GM20431 (cell line): Measurements from ENCODE around the gene PIEZO2.

Experiments used
- in situ Hi-C: fragments of 300-500 bp; cut with MseI, MboI; formaldehyde crosslinking; loops from one replicate; pipeline ENCODE4 v1.15.0; 2020; ENCODE audit warnings: low sequenced_read_pairs; ENCODE audit not compliant: unreplicated experiment

PIEZO2 gene

GRCh38 chr18:11004951-11005350 is 144.4 kb downstream of the PIEZO2 start:
- in situ Hi-C loops: no loop called here

- in situ Hi-C loops: no loop called here
These were observed 145.1 kb downstream of the PIEZO2 start for GRCh38 chr18:11004294-11004693.

- in situ Hi-C loops: no loop called here
These were observed 146.6 kb downstream of the PIEZO2 start for GRCh38 chr18:11002796-11003195.

GRCh38 chr18:11002277-11002676 is 147.1 kb downstream of the PIEZO2 start:
- in situ Hi-C loops: no loop called here

GRCh38 chr18:11000071-11000470 is 149.3 kb downstream of the PIEZO2 start:
- in situ Hi-C loops: no loop called here

- in situ Hi-C loops: no loop called here
These were observed 151.5 kb downstream of the PIEZO2 start for GRCh38 chr18:10997885-10998284.

- in situ Hi-C loops: no loop called here
These were observed 153.8 kb downstream of the PIEZO2 start for GRCh38 chr18:10995550-10995949.

- in situ Hi-C loops: no loop called here
These were observed 159.9 kb downstream of the PIEZO2 start for GRCh38 chr18:10989486-10989885.

- in situ Hi-C loops: no loop called here
These were observed 163.7 kb downstream of the PIEZO2 start for GRCh38 chr18:10985689-10986088.

GRCh38 chr18:10979411-10979810 is 170.0 kb downstream of the PIEZO2 start:
- in situ Hi-C loops: no loop called here

- in situ Hi-C loops: no loop called here
These were observed 172.3 kb downstream of the PIEZO2 start for GRCh38 chr18:10977042-10977441.

- in situ Hi-C loops: no loop called here
These were observed 175.7 kb downstream of the PIEZO2 start for GRCh38 chr18:10973567-10974203.

- in situ Hi-C loops: no loop called here
These were observed 177.7 kb downstream of the PIEZO2 start for GRCh38 chr18:10971717-10972116.

GRCh38 chr18:10965119-10965518 is 184.2 kb downstream of the PIEZO2 start:
- in situ Hi-C loops: no loop called here

GRCh38 chr18:10953672-10954071 is 195.7 kb downstream of the PIEZO2 start:
- in situ Hi-C loops: no loop called here

- in situ Hi-C loops: no loop called here
These were observed 197.5 kb downstream of the PIEZO2 start for GRCh38 chr18:10951631-10952544.

- in situ Hi-C loops: no loop called here
These were observed 198.3 kb downstream of the PIEZO2 start for GRCh38 chr18:10950876-10951630.

- in situ Hi-C loops: no loop called here
These were observed 199.1 kb downstream of the PIEZO2 start for GRCh38 chr18:10950080-10950875.

GRCh38 chr18:10949655-10950054 is 199.7 kb downstream of the PIEZO2 start:
- in situ Hi-C loops: no loop called here

- in situ Hi-C loops: no loop called here
These were observed 200.9 kb downstream of the PIEZO2 start for GRCh38 chr18:10948421-10948820.
